A549 (cell line): Measurements from ENCODE around the gene GPR160. TPM values are rescaled to one million over a fixed set of nuclear protein-coding genes. Genes with fewer than 3 reads are reported as not detected.

Source experiments
- ATAC-seq, 2 experiments: fragments of 200-7000 bp in 1 of 2; fragments of >200 bp in 1 of 2; cut with Nextera tagmentation in 1 of 2; cut with Tn5 transposase in 1 of 2; 3 replicates each; pipeline versions ENCODE4 v1.8.0 to v1.9.1; 2018 to 2020; ENCODE audit warnings: mild to moderate bottlenecking in 1 of 2, moderate library complexity in 1 of 2
- CTCF ChIA-PET: fragments of 300-600 bp; sonication (Branson Sonifier 250); formaldehyde crosslinking; extraction: SDS; loops from one replicate; lab custom pipeline; 2021; ENCODE audit warnings: antibody characterized with exemption, inconsistent platforms; lab: Yijun Ruan, JAX
- POLR2A ChIA-PET: fragments of 350-600 bp; formaldehyde crosslinking; extraction: SDS; loops from one replicate; lab custom pipeline; 2021; ENCODE audit warnings: antibody characterized with exemption, inconsistent platforms; lab: Yijun Ruan, JAX
- DNase-seq, 2 experiments: peaks; one replicate each; pipeline versions ENCODE4 v3.0.0 to v3.0.0-alpha.2; 2011 to 2016; ENCODE audit warnings: low read depth in 1 of 2, low spot score in 1 of 2
- FAIRE-seq: peaks from 2 replicates; lab custom pipeline; 2011; peaks lifted over from hg19 to GRCh38; lab: Jason Lieb, UNC
- H3K27ac ChIP-seq, 2 experiments: fragments of >200 bp; sonication (Bioruptor Twin); formaldehyde crosslinking; 3 replicates each; pipeline ENCODE4 v1.5.1; 2016 to 2017
- H3K4me1 ChIP-seq: fragments of >200 bp; sonication (Bioruptor Twin); formaldehyde crosslinking; 3 replicates; pipeline ENCODE4 v1.6.1; 2016
- H3K4me2 ChIP-seq: fragments of >200 bp; sonication (Bioruptor Twin); formaldehyde crosslinking; 3 replicates; pipeline ENCODE4 v1.6.1; 2016
- H3K4me3 ChIP-seq: fragments of >200 bp; sonication (Bioruptor Twin); formaldehyde crosslinking; 3 replicates; pipeline ENCODE4 v1.5.1; 2016
- H3K9me3 ChIP-seq: fragments of >200 bp; sonication (Bioruptor Twin); formaldehyde crosslinking; 3 replicates; pipeline ENCODE4 v1.6.1; 2016
- BHLHE40 ChIP-seq: IDR thresholded peaks from 2 replicates; pipeline ENCODE4 v1.6.1; 2012; ENCODE audit warnings: low read depth, low read length, inconsistent platforms
- CBX8 ChIP-seq: fragments of 200-600 bp; sonication (generic); IDR thresholded peaks from 2 replicates; pipeline ENCODE4 v1.6.1; 2016
- CEBPB ChIP-seq, 2 experiments: fragments of >200 bp in 1 of 2; sonication (Bioruptor Twin) in 1 of 2; formaldehyde crosslinking in 1 of 2; IDR thresholded peaks; 2 replicates each; pipeline ENCODE4 v1.6.1; 2012 to 2016
- CHD4 ChIP-seq: fragments of 200-600 bp; sonication (generic); IDR thresholded peaks from 2 replicates; pipeline ENCODE4 v1.6.1; 2016; ENCODE audit warnings: antibody characterized with exemption, mild to moderate bottlenecking, borderline replicate concordance
- EHF ChIP-seq: fragments of 250-450 bp; sonication (Bioruptor Pico); IDR thresholded peaks from 2 replicates; pipeline ENCODE4 v1.5.0; 2020; ENCODE audit warnings: mild to moderate bottlenecking
- EP300 ChIP-seq, 2 experiments: fragments of >200 bp; sonication (Bioruptor Twin); formaldehyde crosslinking; IDR thresholded peaks; 2 replicates in 1 of 2; 3 replicates in 1 of 2; pipeline ENCODE4 v1.6.1; 2016 to 2017
- ESRRA ChIP-seq: fragments of 150-350 bp; IDR thresholded peaks from 2 replicates; pipeline ENCODE4 v1.6.1; 2014; ENCODE audit warnings: mild to moderate bottlenecking, low read length, borderline replicate concordance
- FOSB ChIP-seq: fragments of 250-450 bp; sonication (Bioruptor Pico); IDR thresholded peaks from 2 replicates; pipeline ENCODE4 v1.5.0; 2020; ENCODE audit warnings: mild to moderate bottlenecking, moderate library complexity
- FOXS1 ChIP-seq: fragments of 250-450 bp; sonication (Bioruptor Pico); IDR thresholded peaks from 2 replicates; pipeline ENCODE4 v1.5.0; 2020; ENCODE audit warnings: mild to moderate bottlenecking, moderate library complexity
- HOXB5 ChIP-seq: fragments of 250-450 bp; sonication (Bioruptor Pico); IDR thresholded peaks from 2 replicates; pipeline ENCODE4 v1.5.0; 2020; ENCODE audit warnings: mild to moderate bottlenecking, moderate library complexity
- JUN ChIP-seq, 2 experiments: fragments of >200 bp; sonication (Bioruptor Twin); formaldehyde crosslinking; IDR thresholded peaks; 2 replicates in 1 of 2; 3 replicates in 1 of 2; pipeline ENCODE4 v1.6.1; 2016 to 2017
- JUNB ChIP-seq: fragments of >200 bp; sonication (Bioruptor Twin); formaldehyde crosslinking; IDR thresholded peaks from 2 replicates; pipeline ENCODE4 v1.6.1; 2016
- KDM5A ChIP-seq: fragments of 200-600 bp; sonication (generic); IDR thresholded peaks from 2 replicates; pipeline ENCODE4 v1.6.1; 2016; ENCODE audit warnings: antibody characterized with exemption, mild to moderate bottlenecking
- PHF8 ChIP-seq: fragments of 200-600 bp; sonication (generic); IDR thresholded peaks from 2 replicates; pipeline ENCODE4 v1.6.1; 2016; ENCODE audit warnings: low read depth, mild to moderate bottlenecking, antibody characterized with exemption, moderate library complexity, borderline replicate concordance
- POLR2AphosphoS2 ChIP-seq: conservative IDR thresholded peaks from 2 replicates; pipeline ENCODE4 v1.6.1; 2012; ENCODE audit warnings: low read length, improper control_type of control experiment, inconsistent platforms
- RFX5 ChIP-seq: fragments of 450-650 bp; IDR thresholded peaks from 2 replicates; pipeline ENCODE4 v1.7.1; 2014; ENCODE audit warnings: antibody characterized with exemption, mild to moderate bottlenecking, moderate library complexity
- RNF2 ChIP-seq: fragments of 200-600 bp; sonication (generic); IDR thresholded peaks from 2 replicates; pipeline ENCODE4 v1.6.1; 2016; ENCODE audit warnings: low read depth, mild to moderate bottlenecking, antibody characterized with exemption, moderate library complexity, borderline replicate concordance
- TFCP2L1 ChIP-seq: fragments of 250-450 bp; sonication (Bioruptor Pico); IDR thresholded peaks from 2 replicates; pipeline ENCODE4 v1.5.0; 2021; ENCODE audit warnings: mild to moderate bottlenecking
- TP53 ChIP-seq: fragments of 250-450 bp; sonication (Bioruptor Pico); IDR thresholded peaks from 2 replicates; pipeline ENCODE4 v1.5.0; 2021; ENCODE audit warnings: mild to moderate bottlenecking, moderate library complexity
- ZC3H11A ChIP-seq: fragments of 450-650 bp; IDR thresholded peaks from 2 replicates; pipeline ENCODE4 v1.6.1; 2014; ENCODE audit warnings: antibody characterized with exemption, mild to moderate bottlenecking
- ZNF302 ChIP-seq: fragments of 250-450 bp; sonication (Bioruptor Pico); IDR thresholded peaks from 2 replicates; pipeline ENCODE4 v1.9.0; 2021; ENCODE audit warnings: inconsistent platforms, mild to moderate bottlenecking, moderate library complexity
- WGBS: methylation state at CpG from one replicate; pipeline ENCODE4 v1.1.6; 2017; ENCODE audit errors: missing lambda C conversion rate; 5-methylcytosine and 5-hydroxymethylcytosine counted together
- polyA plus RNA-seq, 4 experiments: library from polyadenylated mRNA; depleted of rRNA in 3 of 4; stranded (reverse); fragments of >200 nt; fragmentation: RNase III in 1 of 4; extraction: RNeasy Plus Mini Kit Qiagen cat#74134 plus additional on column Dnase treatment in 1 of 4; gene quantifications; 2 replicates in 3 of 4; 3 replicates in 1 of 4; pipeline ENCODE4 v1.2.3, GENCODE V29; 2011 to 2017
- TF ChIP-seq, protein P1 (sequence below): fragments of >200 bp; sonication (Bioruptor Twin); formaldehyde crosslinking; IDR thresholded peaks from 2 replicates; pipeline ENCODE4 v1.6.1; 2016
- TF ChIP-seq, protein P2 (sequence below): fragments of 250-450 bp; sonication (Bioruptor Pico); IDR thresholded peaks from 2 replicates; pipeline ENCODE4 v1.5.0; 2021; ENCODE audit warnings: mild to moderate bottlenecking, moderate library complexity, borderline replicate concordance
- TF ChIP-seq, protein P3 (sequence below): fragments of >200 bp; sonication (Bioruptor Twin); formaldehyde crosslinking; IDR thresholded peaks from 3 replicates; pipeline ENCODE4 v1.5.1; 2016
- TF ChIP-seq, protein P4 (sequence below): IDR thresholded peaks from 2 replicates; pipeline ENCODE4 v1.6.1; 2012; ENCODE audit warnings: low read depth, borderline replicate concordance

Gene GPR160
- polyA plus RNA-seq, 2 of the 4 experiments (the other 2 are of a cell fraction): 2.0 to 6.3 TPM

DNA sequence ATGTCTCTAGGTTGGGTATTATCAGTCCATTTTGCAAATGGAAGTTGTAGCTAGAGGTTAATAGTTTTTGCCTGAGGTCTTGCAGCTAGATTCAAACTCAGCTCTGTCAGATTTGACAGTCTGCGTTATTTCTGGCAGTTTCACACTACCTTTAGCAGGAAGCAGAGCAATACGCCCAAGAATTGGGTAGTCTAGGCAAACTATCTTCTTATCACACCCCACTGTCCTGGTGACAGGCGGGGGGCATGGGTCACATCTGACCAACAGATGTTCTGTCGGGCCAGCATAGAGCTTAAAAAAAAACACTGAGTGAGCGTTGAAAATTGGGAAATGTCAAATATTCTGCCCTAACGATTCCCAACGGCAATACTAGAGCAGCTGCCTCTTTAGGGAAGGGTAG lies 5.7 kb downstream of the GPR160 start:
- no peaks in the 10 kb centered on the region for H3K9me3 ChIP-seq
- POLR2A ChIA-PET: no interaction called here
- no peak for TF ChIP-seq JUN (IDR thresholded peaks at IDR 0.05)
- TF ChIP-seq PHF8: no peak
- no peak for TF ChIP-seq RFX5
- TF ChIP-seq ESRRA: no peak
- no peak for TF ChIP-seq FOSB (CRISPR knock-in tag)
- no peak for TF ChIP-seq EHF (CRISPR knock-in tag)
- no peak for TF ChIP-seq KDM5A
- TF ChIP-seq, protein P1, sequence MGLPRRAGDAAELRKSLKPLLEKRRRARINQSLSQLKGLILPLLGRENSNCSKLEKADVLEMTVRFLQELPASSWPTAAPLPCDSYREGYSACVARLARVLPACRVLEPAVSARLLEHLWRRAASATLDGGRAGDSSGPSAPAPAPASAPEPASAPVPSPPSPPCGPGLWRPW: no peak
- TF ChIP-seq BHLHE40: no peak
- no peak for TF ChIP-seq HOXB5 (CRISPR knock-in tag)
- no peak for TF ChIP-seq FOXS1 (CRISPR knock-in tag)
- TF ChIP-seq, protein P2, sequence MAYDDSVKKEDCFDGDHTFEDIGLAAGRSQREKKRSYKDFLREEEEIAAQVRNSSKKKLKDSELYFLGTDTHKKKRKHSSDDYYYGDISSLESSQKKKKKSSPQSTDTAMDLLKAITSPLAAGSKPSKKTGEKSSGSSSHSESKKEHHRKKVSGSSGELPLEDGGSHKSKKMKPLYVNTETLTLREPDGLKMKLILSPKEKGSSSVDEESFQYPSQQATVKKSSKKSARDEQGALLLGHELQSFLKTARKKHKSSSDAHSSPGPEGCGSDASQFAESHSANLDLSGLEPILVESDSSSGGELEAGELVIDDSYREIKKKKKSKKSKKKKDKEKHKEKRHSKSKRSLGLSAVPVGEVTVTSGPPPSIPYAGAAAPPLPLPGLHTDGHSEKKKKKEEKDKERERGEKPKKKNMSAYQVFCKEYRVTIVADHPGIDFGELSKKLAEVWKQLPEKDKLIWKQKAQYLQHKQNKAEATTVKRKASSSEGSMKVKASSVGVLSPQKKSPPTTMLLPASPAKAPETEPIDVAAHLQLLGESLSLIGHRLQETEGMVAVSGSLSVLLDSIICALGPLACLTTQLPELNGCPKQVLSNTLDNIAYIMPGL (CRISPR knock-in tag): no peak
- TF ChIP-seq CBX8: no peak
- no peak for TF ChIP-seq EP300 (IDR thresholded peaks at IDR 0.05)
- TF ChIP-seq RNF2: no peak
- TF ChIP-seq, protein P3, sequence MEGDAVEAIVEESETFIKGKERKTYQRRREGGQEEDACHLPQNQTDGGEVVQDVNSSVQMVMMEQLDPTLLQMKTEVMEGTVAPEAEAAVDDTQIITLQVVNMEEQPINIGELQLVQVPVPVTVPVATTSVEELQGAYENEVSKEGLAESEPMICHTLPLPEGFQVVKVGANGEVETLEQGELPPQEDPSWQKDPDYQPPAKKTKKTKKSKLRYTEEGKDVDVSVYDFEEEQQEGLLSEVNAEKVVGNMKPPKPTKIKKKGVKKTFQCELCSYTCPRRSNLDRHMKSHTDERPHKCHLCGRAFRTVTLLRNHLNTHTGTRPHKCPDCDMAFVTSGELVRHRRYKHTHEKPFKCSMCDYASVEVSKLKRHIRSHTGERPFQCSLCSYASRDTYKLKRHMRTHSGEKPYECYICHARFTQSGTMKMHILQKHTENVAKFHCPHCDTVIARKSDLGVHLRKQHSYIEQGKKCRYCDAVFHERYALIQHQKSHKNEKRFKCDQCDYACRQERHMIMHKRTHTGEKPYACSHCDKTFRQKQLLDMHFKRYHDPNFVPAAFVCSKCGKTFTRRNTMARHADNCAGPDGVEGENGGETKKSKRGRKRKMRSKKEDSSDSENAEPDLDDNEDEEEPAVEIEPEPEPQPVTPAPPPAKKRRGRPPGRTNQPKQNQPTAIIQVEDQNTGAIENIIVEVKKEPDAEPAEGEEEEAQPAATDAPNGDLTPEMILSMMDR: no peak
- TF ChIP-seq, protein P4, sequence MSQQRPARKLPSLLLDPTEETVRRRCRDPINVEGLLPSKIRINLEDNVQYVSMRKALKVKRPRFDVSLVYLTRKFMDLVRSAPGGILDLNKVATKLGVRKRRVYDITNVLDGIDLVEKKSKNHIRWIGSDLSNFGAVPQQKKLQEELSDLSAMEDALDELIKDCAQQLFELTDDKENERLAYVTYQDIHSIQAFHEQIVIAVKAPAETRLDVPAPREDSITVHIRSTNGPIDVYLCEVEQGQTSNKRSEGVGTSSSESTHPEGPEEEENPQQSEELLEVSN: no peak
- ATAC-seq (no peak), DNase-seq (no peak), FAIRE-seq (no peak)
- H3K4me2 ChIP-seq: no peak overlapping the region
- H3K27ac ChIP-seq: no peak overlapping the region
- no peak overlapping the region for H3K4me3 ChIP-seq
- WGBS: 78% methylated on average over 7 of the region's 7 CpGs
- CTCF ChIA-PET: interaction anchor here (1.6 kb wide), 1 partner anchor 10 kb away, joined by 7 read pairs; no protein-coding TSS in a partner anchor
- peaks cover 5% of the 10 kb centered on the region; the same call in 1 of the 3 replicates for H3K4me1 ChIP-seq

DNA sequence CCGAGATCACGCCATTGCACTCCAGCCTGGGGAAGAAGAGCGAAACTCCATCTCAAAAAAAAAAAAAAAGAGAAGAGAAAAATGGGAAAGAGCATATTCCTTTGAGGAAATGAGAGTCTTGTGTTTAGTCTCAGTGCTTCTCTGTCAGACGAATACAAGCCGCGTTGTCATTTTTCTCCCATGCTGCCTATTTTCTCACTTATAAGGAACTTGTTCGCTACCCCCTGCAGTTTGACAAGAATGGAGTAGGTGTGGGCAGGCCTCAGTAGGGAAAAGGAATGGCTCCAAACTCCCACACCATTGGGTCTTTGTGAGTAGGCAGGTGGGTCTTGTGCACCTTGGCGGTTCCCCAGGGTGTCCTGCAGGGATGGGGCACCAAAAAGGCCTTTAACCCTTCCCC lies 6.5 kb downstream of the GPR160 start:
- Histone ChIP-seq H3K4me1 (no peaks in the 10 kb centered on the region), H3K9me3 (no peaks in the 10 kb centered on the region), H3K4me3 (no peak overlapping the region), H3K4me2 (no peak overlapping the region), H3K27ac (no peak overlapping the region)
- 88% methylated on average over 8 of the region's 8 CpGs for WGBS
- ChIA-PET POLR2A (no interaction called here), CTCF (interaction anchor here (1.6 kb wide), 1 partner anchor 9 kb away, joined by 7 read pairs; no protein-coding TSS in a partner anchor)
- no peak for FAIRE-seq
- ATAC-seq: no peak
- no peak for DNase-seq
- TF ChIP-seq JUNB (no peak), EHF (CRISPR knock-in tag) (no peak), CHD4 (no peak), POLR2AphosphoS2 (no peak), CEBPB (IDR thresholded peaks at IDR 0.05) (no peak), TFCP2L1 (no peak), TP53 (CRISPR knock-in tag) (no peak), RFX5 (no peak), BHLHE40 (no peak), FOSB (CRISPR knock-in tag) (no peak), ZNF302 (CRISPR knock-in tag) (no peak), ZC3H11A (no peak), HOXB5 (CRISPR knock-in tag) (no peak), JUN (IDR thresholded peaks at IDR 0.05) (no peak)
- TF ChIP-seq, protein P3: no peak
- TF ChIP-seq, all 56 proteins: peak for 0
